ENCODE measurements around the gene INSIG1.

The INSIG1 gene

GRCh38 chr7:155303039-155303593 is 5.4 kb downstream of the INSIG1 start:
- DNase-seq (ENCODE audit: low read depth) = no peak

GRCh38 chr7:155303897-155304296 is 6.2 kb downstream of the INSIG1 start:
- DNase-seq (ENCODE audit: low read depth) = no peak

- no peak for DNase-seq (ENCODE audit: low read depth)
These were observed 7.7 kb downstream of the INSIG1 start for GRCh38 chr7:155305231-155305904.

GRCh38 chr7:155306673-155307470 is 9.2 kb downstream of the INSIG1 start:
- DNase-seq (ENCODE audit: low read depth) = no peak

GRCh38 chr7:155308330-155309020 is 10.8 kb downstream of the INSIG1 start:
- DNase-seq (ENCODE audit: low read depth) = no peak

GRCh38 chr7:155309021-155309338 is 11.3 kb downstream of the INSIG1 start:
- DNase-seq (ENCODE audit: low read depth) = no peak

- DNase-seq (ENCODE audit: low read depth) = no peak
These were observed 12.9 kb downstream of the INSIG1 start for GRCh38 chr7:155310425-155311114.

- no peak for DNase-seq (ENCODE audit: low read depth)
These were observed 14.3 kb downstream of the INSIG1 start for GRCh38 chr7:155311826-155312537.

- DNase-seq (ENCODE audit: low read depth) = no peak
These were observed 15.0 kb downstream of the INSIG1 start for GRCh38 chr7:155312633-155313032.

- no peak for DNase-seq (ENCODE audit: low read depth)
These were observed 15.4 kb downstream of the INSIG1 start for GRCh38 chr7:155313096-155313495.

GRCh38 chr7:155315977-155316376 is 18.3 kb downstream of the INSIG1 start:
- no peak for DNase-seq (ENCODE audit: low read depth)

GRCh38 chr7:155316427-155317113 is 18.9 kb downstream of the INSIG1 start:
- no peak for DNase-seq (ENCODE audit: low read depth)

GRCh38 chr7:155317114-155317434 is 19.4 kb downstream of the INSIG1 start:
- no peak for DNase-seq (ENCODE audit: low read depth)

- DNase-seq (ENCODE audit: low read depth) = no peak
These were observed 20.6 kb downstream of the INSIG1 start for GRCh38 chr7:155318245-155318644.

GRCh38 chr7:155322530-155322929 is 24.9 kb downstream of the INSIG1 start:
- DNase-seq (ENCODE audit: low read depth) = no peak

- DNase-seq (ENCODE audit: low read depth) = no peak
These were observed 25.4 kb downstream of the INSIG1 start for GRCh38 chr7:155323001-155323638.

- DNase-seq (ENCODE audit: low read depth) = no peak
These were observed 26.6 kb downstream of the INSIG1 start for GRCh38 chr7:155324012-155324917.

- no peak for DNase-seq (ENCODE audit: low read depth)
These were observed 27.2 kb downstream of the INSIG1 start for GRCh38 chr7:155324918-155325235.

- no peak for DNase-seq (ENCODE audit: low read depth)
These were observed 28.7 kb downstream of the INSIG1 start for GRCh38 chr7:155326385-155326784.
